ENCODE data around the gene NTF3.

The NTF3 gene

GRCh38 chr12:5522432-5523335 is 90.8 kb downstream of the NTF3 start:
- TF ChIP-seq SIN3A (IDR thresholded peaks at IDR 0.05; ENCODE audit: borderline replicate concordance, insufficient read depth, low read length), result no peak
- no peak for TF ChIP-seq FOXP2 (optimal IDR thresholded peaks at IDR 0.05; ENCODE audit: borderline replicate concordance, extremely low read depth, extremely low read length, insufficient read depth)
- no peak for TF ChIP-seq REST (IDR thresholded peaks at IDR 0.05; ENCODE audit: insufficient read depth in 1 of 2, low read depth in 2 of 2, low read length in 2 of 2)
- no peak for TF ChIP-seq TAF1 (IDR thresholded peaks at IDR 0.05; ENCODE audit: borderline replicate concordance, insufficient read depth, low read length)
- TF ChIP-seq POLR2AphosphoS5 (IDR thresholded peaks at IDR 0.05; ENCODE audit: low read depth, low read length), result no peak

GRCh38 chr12:5523396-5524115 is 91.6 kb downstream of the NTF3 start:
- TF ChIP-seq FOXP2 (optimal IDR thresholded peaks at IDR 0.05; ENCODE audit: borderline replicate concordance, extremely low read depth, extremely low read length, insufficient read depth), result no peak
- TF ChIP-seq POLR2AphosphoS5 (IDR thresholded peaks at IDR 0.05; ENCODE audit: low read depth, low read length), result no peak
- no peak for TF ChIP-seq REST (IDR thresholded peaks at IDR 0.05; ENCODE audit: insufficient read depth in 1 of 2, low read depth in 2 of 2, low read length in 2 of 2)
- TF ChIP-seq SIN3A (IDR thresholded peaks at IDR 0.05; ENCODE audit: borderline replicate concordance, insufficient read depth, low read length), result no peak
- TF ChIP-seq TAF1 (IDR thresholded peaks at IDR 0.05; ENCODE audit: borderline replicate concordance, insufficient read depth, low read length), result no peak

GRCh38 chr12:5524116-5524768 is 92.3 kb downstream of the NTF3 start:
- TF ChIP-seq FOXP2 (optimal IDR thresholded peaks at IDR 0.05; ENCODE audit: borderline replicate concordance, extremely low read depth, extremely low read length, insufficient read depth) (no peak), SIN3A (IDR thresholded peaks at IDR 0.05; ENCODE audit: borderline replicate concordance, insufficient read depth, low read length) (no peak), REST (IDR thresholded peaks at IDR 0.05; ENCODE audit: insufficient read depth in 1 of 2, low read depth in 2 of 2, low read length in 2 of 2) (no peak), TAF1 (IDR thresholded peaks at IDR 0.05; ENCODE audit: borderline replicate concordance, insufficient read depth, low read length) (no peak), POLR2AphosphoS5 (IDR thresholded peaks at IDR 0.05; ENCODE audit: low read depth, low read length) (no peak)

- TF ChIP-seq POLR2AphosphoS5 (IDR thresholded peaks at IDR 0.05; ENCODE audit: low read depth, low read length), result no peak
- no peak for TF ChIP-seq FOXP2 (optimal IDR thresholded peaks at IDR 0.05; ENCODE audit: borderline replicate concordance, extremely low read depth, extremely low read length, insufficient read depth)
- TF ChIP-seq TAF1 (IDR thresholded peaks at IDR 0.05; ENCODE audit: borderline replicate concordance, insufficient read depth, low read length), result no peak
- TF ChIP-seq REST (IDR thresholded peaks at IDR 0.05; ENCODE audit: insufficient read depth in 1 of 2, low read depth in 2 of 2, low read length in 2 of 2), result no peak
- no peak for TF ChIP-seq SIN3A (IDR thresholded peaks at IDR 0.05; ENCODE audit: borderline replicate concordance, insufficient read depth, low read length)
These were observed 93.0 kb downstream of the NTF3 start for GRCh38 chr12:5524769-5525436.

Measured in PFSK-1 (cell line).